HG03280 (cell line): ENCODE measurements around the gene TASP1.

Experiments
- ATAC-seq: cut with Tn5 transposase; IDR thresholded peaks from one replicate; pipeline ENCODE4 v1.9.1; 2021; ENCODE audit warnings: mild to moderate bottlenecking, moderate library complexity; ENCODE audit not compliant: unreplicated experiment

The TASP1 gene

DNA sequence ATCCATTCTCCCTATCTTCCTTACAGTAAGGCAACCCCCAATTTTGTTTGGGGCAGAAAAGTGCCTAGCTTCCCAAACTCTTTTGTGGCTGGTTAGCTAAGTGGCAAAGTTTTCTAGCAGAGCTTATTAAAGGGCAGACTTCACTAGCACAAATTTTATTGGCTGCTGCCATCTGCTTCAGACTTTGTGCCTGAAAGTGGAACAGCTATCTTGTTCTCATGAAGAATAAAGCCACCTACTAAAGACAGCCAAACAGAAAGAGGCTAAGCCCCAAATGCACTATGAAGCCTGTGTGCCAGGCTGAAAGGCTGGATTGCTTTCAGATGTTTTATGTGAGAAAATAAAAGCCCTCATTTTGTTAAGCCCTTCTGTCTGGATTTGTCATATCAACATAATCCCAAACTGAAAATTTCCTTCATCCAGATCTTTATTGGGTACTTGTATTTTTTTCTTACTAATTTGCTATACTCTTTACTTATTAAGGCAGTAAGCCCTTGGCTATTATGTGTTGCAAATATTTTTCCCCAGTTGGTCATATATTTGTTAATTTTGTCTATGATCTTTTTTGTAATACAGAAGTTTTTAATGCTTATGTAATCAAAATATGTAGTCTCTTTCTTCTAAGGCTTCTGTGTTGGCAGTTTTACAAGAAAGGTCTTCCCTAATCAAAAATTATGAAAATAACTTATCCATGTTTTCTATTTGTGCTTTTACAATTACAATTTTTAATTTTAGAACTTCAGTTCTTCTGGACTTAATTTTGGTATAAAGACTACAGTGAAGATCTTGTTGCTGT lies 191.1 kb downstream of the TASP1 start:
- no peak for ATAC-seq

DNA sequence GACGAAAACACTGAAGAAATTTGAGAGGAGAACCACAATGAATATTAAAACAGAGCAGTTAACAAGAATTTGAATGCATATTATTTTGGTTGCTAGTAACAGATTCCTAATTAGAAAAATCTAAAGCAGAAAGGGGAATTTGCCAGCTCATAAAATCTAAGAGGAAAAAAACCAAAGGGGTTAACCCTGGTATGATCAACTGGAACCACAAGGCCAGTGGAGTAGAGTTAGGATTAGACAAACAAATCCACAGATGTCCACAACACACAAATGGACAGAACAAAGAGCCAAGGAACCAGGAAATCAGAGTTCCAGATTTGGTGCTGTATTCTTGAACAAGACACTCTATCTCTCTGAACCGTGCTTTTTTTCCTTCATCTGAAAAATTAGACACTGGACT lies 195.0 kb downstream of the TASP1 start:
- ATAC-seq = no peak

DNA sequence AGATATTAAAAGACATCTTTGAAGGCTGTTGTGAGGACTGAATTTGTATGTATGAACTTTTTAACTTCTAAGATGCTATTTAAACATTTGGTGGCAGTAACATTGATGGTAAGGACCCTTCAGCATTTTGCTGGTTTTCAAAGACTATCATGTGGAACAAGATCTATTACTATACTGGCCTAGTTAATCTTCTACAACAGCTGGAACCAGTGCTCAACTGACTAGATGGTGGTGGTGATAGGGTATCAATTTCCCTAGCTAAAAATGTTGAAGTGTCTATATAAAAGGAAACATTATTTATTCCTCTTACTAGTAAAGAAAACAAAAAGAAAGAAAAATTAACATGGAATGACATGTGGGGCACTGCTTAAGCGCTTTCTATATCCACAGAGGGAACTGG lies 195.7 kb downstream of the TASP1 start:
- no peak for ATAC-seq

DNA sequence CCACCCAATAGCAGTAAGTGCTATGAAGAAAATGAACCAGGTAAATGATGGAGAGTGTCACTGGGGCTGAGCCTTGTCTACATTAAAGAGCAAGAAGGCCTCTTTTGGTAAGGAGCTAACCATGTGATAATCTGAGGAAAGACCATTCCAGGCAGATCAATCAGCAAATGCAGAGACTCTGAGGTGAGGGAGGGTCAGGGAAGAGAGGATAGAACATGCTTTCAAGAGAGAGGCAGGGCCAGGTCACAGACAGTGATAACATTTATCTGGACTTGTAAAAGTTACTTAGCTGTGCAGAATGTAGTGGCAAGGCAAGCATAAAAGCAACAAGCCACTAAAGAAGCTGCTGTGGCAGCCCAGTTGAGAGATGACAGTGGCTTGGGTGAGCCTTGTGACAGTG lies 197.3 kb downstream of the TASP1 start:
- ATAC-seq = no peak

DNA sequence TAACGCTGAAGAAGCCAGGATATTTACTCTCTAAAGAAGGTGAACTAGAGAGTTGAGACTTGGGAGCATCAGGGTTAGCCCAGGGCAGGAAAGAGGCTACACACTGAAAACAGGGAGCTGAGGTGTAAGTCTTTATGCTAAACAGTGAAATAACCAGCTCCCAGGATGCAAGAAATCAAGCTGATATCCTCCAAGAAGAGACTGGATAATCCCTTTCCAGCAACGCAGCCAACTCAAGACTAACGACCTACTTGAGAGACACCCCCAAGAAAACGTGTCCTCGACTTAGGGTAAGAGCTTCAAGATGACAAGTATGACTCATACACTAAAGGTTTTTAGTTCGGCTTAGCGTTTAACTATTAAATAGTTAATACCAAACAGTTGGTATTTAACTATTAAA lies 202.2 kb downstream of the TASP1 start:
- no peak for ATAC-seq

DNA sequence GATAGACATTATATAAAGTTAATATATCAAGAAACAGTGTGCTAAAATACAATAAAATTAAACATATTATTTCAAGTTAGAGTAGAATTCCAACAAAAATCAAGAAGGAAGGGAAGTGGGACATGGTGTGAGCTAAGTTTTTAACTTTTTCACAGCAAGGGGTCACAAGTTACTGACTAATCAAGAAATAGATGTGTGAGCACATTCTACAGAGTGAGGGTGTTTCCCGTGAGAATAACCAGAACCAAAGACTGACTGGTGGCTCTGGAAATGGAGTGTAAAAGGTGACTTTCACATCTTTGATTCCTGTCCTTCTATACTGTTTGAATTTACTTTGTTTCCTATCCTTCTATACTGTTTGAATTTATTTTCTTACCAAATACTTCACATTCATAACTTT lies 206.6 kb downstream of the TASP1 start:
- no peak for ATAC-seq

DNA sequence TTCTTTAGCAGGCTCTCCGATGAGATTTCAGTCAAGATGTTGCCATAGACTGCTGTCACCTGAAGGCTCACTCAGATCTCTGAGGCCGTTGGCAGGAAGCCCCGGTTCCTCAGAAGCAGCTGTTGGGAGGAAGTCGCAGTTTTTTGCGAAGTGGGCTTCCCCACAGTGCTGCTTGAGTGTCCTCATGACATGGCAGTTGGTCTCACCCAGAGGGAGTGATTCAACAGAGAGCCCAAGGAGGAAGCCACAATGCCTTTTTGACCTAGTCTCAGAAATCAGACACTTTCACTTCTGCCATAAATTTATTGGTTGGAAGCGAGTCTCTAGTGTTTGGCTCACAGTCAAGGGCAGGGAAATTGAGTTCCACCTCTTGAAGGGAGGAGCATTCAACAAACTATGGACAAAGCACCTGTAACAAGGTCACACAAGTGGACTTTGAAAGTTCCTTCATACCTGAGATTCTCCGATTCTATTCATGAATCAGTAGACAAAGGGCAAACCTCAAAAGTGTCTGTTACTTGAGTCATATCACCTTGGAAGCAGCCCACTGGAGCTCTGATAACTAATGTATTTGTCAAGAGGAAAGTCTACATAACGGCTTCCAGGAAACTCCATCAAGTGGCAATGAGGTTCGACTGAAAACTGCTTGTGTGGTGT lies 208.3 kb downstream of the TASP1 start:
- peak; percentile 81 for ATAC-seq

DNA sequence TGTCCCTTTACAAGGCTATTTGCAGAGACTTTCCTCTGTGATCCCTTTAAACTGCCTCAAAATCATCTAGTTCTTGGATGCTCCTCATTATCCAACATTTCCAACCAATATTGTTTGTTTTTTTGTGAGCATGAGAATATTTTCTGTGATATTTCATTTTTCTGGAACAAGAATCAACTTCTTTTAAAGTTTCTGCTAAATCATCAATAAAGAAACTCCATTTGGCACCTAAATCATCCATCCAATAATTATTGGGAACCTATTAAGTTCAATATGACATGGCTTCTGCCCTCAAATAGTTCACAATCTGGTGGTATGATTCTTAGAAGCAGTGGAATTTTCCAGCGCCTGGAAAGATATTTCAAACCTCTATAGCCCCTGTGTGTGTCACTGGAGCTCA lies 210.0 kb downstream of the TASP1 start:
- ATAC-seq = no peak

DNA sequence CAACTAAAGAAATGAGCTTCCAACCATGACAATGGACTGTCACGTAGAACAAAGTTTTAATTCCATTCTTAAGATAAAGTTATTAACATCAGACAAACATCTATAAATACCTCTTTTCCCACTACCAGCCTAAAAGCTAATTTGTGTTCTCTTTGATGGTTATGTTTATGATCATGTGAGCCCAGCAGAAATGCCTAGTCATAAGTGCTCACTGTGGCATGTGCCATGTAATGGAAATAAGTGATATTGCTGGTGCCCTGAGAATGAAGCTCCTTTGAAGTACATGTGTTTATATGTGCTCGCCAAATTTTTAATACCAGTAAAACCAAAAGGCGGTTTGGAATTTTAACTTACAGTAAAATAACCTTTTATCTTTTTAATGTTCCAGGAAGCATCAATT lies 211.9 kb downstream of the TASP1 start:
- ATAC-seq = no peak

DNA sequence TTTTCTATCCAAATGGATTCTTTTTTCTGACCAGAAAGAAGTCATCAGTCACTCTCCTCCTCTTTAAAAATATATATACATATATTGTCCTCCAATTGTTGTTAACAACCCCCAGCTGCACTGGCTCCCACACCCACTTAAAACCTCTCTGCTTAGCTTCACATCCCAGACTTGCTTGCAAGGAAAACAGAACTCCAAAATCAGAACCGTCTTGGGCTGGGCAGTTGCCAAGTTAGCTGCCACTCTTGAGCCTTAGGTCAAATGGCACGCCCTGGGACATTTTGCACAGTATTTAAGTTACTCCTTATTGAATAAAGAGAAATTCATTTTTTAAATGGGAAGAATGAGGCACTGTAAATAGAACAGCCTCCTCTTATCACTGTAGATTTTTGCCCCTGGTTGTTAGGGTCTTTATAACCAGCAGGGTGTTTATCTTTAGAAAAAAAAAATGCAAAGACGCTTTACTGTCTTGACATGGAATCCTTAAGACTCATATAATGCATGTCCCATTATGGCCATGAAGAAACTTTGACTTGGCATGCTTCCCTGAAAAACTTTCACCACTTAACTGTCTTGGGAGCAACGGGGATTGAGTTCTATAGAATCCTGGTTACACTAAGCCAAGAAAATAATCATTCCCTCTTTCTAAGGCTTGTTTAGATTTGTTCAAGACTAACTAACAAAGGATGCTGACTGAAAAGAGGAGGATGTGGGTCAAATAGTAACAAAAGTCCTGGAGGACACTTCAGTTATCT lies 213.2 kb downstream of the TASP1 start:
- ATAC-seq = no peak

DNA sequence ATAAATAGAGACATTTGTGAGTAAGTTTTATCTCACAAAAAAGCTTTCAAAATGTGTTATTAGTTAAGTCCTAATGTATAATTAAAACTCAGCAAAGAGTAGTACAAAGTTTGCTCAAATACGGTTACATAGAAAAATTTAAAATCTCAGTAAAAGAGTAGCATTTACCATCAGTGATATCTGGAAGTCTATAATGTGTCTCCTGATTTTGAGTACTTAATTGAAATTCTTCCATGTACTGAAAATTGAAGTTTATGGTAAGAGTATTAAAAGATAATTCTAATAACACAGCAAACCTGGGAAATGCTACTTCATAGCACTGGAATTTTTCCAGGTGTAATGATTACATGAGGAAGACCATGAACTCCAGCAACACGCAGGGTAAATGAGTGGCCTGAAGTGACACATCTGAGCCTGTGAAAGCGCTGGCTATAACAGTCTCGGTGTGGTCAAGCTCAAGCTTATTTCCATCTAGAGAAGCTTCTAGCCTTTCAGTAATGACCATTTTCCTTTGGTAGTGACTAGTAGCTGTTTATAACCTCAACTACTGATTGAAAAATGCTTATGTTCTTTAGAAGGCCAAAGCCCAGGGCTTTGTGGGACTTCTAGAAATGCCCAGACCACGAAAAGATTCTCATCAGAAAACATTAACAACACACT lies 214.4 kb downstream of the TASP1 start:
- no peak for ATAC-seq

DNA sequence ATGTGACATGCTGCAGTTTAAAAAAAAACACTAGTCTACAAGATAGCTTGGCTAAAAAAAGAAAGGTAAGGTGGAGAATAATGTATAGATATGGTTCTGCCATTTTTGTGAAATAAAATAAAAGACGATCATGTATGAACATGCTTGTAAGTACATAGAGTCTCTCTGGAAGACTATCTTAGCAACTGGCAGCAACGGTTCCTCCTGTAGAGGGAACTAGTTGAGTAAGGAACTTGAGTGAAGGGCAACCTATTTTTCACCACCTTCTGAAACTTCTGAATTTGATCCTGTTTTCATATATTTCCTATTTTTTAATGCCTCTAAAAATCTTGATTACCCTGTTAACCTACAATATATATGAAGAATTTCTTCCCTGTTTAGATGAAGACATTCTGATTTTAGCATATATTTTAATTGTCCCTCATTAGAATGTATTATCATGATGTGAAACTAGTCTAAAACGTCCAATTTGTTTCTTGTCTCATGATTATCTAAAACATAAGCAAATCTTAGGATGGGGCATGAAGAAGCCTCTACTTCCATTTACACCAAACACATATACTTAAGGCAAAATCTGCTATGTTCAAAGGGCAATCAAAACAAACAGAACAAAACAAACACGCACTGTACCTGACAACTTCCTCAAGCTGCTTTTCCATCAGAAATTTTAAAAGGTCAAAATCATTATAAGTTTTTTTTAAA lies 215.1 kb downstream of the TASP1 start:
- no peak for ATAC-seq

DNA sequence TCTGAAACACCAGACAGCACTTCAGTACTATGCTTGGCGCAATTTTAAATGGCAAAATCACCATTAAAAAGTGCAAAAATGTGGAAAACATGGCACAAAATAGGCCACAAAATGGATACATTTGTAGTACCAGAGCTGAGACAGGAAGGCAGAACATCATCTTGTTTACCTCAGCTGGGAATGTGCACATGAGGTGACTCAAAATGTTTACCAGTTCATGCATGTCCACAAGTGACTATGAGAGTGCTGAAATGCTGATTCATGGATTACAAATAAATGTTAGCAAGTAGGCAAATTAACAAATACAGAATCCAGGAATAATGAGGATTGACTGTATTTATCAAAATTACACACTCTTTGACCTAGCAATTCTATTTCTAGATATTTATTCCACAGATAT lies 216.1 kb downstream of the TASP1 start:
- ATAC-seq = no peak

DNA sequence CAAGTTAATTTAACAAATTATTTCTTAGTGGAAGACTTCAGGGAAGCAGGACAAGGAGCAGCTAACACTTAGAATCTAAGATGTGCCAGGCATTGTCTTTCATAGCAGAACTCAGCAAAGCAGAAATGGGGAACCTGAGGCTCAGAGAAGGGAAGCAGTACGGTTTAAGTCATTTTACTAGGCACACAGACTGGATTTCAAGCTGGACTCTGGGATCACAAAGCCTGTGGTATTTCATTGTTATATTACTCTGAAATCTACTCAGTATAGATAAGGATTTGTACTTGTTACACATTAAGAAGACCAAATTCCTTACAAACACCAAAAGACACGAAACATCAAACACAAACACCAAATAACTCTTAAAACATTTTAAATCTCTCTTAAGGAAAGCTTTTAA lies 218.1 kb downstream of the TASP1 start:
- ATAC-seq = no peak

DNA sequence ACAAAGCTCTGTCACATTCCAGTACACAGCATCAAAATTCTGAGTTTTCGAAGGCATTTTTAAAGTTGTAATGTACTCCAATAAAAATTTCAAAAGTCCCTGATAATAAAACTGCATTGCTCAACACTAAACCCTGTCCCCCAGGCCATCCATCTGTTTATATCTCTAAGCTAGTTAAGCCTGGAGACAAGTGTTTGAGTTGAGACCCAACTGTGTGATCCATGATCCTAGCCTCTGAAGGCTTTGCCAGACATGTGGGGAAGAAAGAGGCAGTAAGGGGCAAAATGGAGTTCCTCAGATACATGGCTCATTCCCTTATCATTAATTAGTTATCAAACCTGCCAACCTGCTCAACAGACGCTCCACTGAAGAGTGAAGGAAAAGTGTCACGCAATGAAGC lies 219.3 kb downstream of the TASP1 start:
- ATAC-seq = no peak

DNA sequence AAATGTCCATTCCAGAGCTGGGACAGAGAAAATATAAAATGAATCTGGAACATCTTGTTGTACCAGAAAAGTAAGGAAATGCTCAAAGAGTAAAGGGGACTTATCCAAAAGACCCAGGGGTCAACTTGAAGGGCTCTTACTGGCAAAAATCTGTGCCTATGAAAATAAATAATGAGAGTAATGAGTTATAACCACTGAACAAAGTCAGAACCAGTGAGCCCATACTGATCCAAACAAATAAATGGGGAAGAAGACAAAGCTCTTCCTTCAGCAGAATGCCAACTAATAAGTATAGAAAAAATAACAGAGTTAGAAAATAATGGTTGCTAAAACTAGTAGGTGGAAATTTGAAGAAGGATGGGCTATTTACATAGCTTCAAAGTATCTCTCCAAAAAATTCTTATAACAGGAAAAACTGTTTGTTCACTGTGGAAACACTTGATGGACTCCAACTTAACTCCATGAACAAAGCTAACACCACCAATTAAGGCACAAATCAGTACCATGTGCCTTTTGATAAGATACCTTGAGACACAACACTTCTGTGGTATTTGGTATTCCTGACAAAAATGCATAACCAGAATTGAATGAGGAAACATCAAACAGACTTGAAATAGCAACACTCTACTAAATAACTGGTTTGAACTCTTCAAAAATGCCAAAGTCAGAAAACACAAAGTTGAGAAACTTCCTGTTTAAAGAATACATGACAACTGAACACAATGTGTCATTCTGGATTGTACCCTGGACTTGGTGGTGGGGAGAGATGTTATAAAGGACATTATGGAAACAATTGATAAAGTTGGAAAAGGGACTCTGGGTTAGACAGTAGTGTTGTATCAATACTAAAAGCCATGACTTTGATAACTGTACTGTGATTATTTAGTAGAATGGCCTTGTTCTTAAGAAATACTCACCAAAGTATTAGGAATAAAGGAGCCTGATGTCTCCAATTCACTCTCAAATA lies 220.2 kb downstream of the TASP1 start:
- ATAC-seq = no peak

DNA sequence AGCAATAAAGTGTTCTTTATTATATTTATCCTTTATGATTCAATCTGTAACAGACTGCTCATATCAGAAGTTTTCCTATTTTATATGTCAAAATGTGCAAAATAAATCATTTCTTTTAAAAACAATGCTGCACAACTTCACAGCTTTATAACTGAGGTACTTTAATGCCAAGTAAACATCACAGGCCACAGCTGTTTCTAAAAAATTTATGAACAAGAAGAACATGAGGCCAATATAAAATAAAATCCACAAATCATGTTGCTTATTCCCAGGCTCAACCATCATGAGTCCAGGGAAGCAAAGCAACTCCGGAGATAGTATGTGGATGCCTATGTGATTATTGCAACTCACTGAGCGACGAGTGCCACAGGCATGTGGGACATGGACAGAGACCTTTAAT lies 222.2 kb downstream of the TASP1 start:
- ATAC-seq = no peak

DNA sequence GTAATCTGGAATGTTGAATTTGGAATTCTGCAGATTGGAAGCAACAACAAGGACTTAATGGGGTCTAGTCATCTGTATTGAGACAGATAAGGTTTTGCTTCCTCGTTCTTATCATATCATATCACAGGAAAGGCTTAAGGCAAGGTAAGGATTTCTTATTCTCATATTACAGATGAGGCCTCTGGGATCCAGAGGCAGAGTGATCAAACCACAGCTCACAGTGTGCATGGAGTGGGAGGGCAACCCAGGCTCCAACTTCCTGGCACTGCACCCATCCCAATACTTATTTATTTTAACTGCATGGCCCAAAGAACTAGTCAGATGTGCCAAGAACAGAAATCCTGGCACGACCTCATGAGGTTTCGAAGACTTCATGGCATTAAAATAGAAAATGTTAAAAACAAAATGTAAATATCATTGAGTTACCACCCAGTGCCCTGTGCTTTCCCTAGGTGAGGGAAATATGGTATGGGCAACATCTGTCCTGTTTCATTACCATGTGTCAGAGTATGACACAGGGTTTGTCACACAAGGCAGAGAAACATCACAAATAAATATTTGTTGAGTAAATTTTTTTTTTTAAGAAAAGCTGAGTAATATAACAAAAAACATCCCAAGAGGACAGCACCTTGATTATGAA lies 225.8 kb downstream of the TASP1 start:
- ATAC-seq = no peak

DNA sequence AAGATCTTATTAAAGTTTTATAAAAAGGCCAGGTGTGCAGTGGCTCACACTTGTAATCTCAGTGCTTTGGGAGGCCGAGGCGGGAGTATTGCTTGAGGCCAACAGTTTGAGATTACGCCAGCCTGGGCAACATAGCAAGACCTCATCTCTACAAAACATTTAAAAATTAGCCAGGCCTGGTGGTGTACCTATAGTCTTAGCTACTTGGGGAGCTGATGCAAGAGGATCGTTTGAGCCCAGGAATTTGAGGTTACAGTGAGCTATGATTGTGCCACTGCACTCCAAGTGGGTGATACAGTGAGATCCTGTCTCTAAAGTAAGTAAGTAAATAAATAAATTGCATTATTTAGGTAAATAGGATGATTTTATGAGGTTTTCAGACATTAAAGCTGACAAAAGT lies 234.4 kb downstream of the TASP1 start:
- ATAC-seq = no peak
